Natural killer cell treated with Interleukin-12 subunit alpha and Interleukin-12 subunit beta and Interleukin-15 and Interleukin-18, amount 100 ng/mL, for 72 hours (primary cell): ENCODE data around the gene SRPX. TPM values are rescaled to one million over a fixed set of nuclear protein-coding genes. Genes with fewer than 3 reads are reported as not detected.

Experiments used
- ATAC-seq, 2 donors: fragments of 150-1000 bp; cut with Tn5 transposase in 1 of 2; sonication (Bioruptor Pico), chemical (Tn5 transposase) in 1 of 2; 2 replicates each; pipeline ENCODE4 v1.10.0; 2021
- DNase-seq: peaks from one replicate; pipeline ENCODE4 v3.0.0; 2022; ENCODE audit warnings: low spot score
- H3K27ac Mint-ChIP-seq, 2 donors: 1 replicate in 1 of 2; 2 replicates in 1 of 2; pipeline ENCODE4 v1.8.0; 2022; ENCODE audit warnings: mixed read lengths in 2 of 2, mild to moderate bottlenecking in 1 of 2, moderate library complexity in 1 of 2
- H3K27me3 Mint-ChIP-seq, 2 donors: 1 replicate in 1 of 2; 2 replicates in 1 of 2; pipeline ENCODE4 v1.8.0; 2022; ENCODE audit warnings: mixed read lengths in 2 of 2
- H3K36me3 Mint-ChIP-seq: one replicate; pipeline ENCODE4 v1.8.0; 2022; ENCODE audit warnings: mixed read lengths
- H3K4me1 Mint-ChIP-seq, 2 donors: 1 replicate in 1 of 2; 2 replicates in 1 of 2; pipeline ENCODE4 v1.8.0; 2022; ENCODE audit warnings: low read depth in 2 of 2, mixed read lengths in 2 of 2, mild to moderate bottlenecking in 1 of 2
- H3K4me3 Mint-ChIP-seq: one replicate; pipeline ENCODE4 v1.8.0; 2022; ENCODE audit warnings: mixed read lengths
- H3K9me3 Mint-ChIP-seq: 2 replicates; pipeline ENCODE4 v1.8.0; 2022; ENCODE audit warnings: mixed read lengths
- total RNA-seq, 2 donors: library from RNA; stranded (reverse); gene quantifications; one replicate each; pipeline ENCODE4 v1.2.3, GENCODE V29; 2022

SRPX gene
- total RNA-seq, 2 donors from 2014 or later, result not detected

DNA sequence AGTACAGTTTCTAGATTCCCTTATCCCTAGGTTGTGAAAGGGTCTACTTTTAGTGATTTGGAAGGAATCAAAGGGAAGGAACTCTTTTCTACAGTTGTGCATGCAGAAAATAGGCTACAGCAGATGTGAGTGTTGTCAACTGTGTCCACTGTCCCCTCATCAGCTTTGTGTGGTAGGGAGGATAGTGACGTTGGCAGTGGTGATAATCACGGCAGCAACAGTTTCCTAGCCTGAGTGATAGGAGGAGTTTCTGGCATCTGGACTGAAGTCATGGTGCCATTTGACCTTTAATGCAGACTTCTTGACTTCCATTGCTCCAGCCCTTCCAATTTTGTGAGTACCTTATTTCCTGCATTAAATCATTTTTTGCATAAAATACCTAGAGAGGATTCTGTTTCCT lies 39.3 kb downstream of the SRPX start:
- H3K4me3 Mint-ChIP-seq, result no peak overlapping the region
- no peaks in the 10 kb centered on the region for H3K9me3 Mint-ChIP-seq
- H3K4me1 Mint-ChIP-seq, result no peaks in the 10 kb centered on the region
- DNase-seq (no peak), ATAC-seq (no peak)
- no peak overlapping the region for H3K27ac Mint-ChIP-seq
- peaks cover 5 to 23% of the 10 kb centered on the region in 2 donors for H3K27me3 Mint-ChIP-seq
- no peaks in the 10 kb centered on the region for H3K36me3 Mint-ChIP-seq

DNA sequence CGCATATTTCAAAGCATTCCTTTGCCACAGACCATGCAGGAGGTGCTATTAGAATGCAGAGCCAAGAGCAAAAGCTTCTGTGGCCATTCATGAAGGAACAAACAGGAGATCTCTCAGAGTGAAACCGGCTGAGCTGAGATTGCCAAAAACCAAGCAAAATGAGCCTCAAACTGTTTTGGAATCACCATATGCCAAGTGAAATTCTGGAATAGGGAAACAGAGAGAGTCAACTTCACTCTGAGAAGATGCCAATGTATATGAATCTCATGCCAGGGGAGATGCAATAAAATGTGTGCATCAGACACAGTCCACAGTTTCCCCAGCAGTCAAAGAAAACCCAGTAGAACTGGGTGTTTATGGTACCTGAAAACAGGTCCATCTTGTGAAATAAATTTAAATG lies 42.3 kb downstream of the SRPX start:
- Mint-ChIP-seq H3K4me3 (no peak overlapping the region), H3K4me1 (no peaks in the 10 kb centered on the region), H3K9me3 (no peaks in the 10 kb centered on the region), H3K27ac (no peak overlapping the region), H3K36me3 (no peaks in the 10 kb centered on the region), H3K27me3 (peaks cover 7 to 18% of the 10 kb centered on the region in 2 donors)
- DNase-seq, result no peak
- ATAC-seq, result no peak

GRCh38 chrX:38175139-38175538 lies 45.5 kb downstream of the SRPX start:
- ATAC-seq (no peak), DNase-seq (no peak)
- H3K27me3 Mint-ChIP-seq, result peaks cover 7 to 10% of the 10 kb centered on the region in 2 donors
- H3K27ac Mint-ChIP-seq, result no peak overlapping the region
- no peak overlapping the region for H3K4me3 Mint-ChIP-seq
- no peaks in the 10 kb centered on the region for H3K4me1 Mint-ChIP-seq
- H3K36me3 Mint-ChIP-seq, result no peaks in the 10 kb centered on the region
- no peaks in the 10 kb centered on the region for H3K9me3 Mint-ChIP-seq

GRCh38 chrX:38172596-38172995 lies 48.1 kb downstream of the SRPX start:
- H3K36me3 Mint-ChIP-seq, result no peaks in the 10 kb centered on the region
- no peak overlapping the region for H3K27ac Mint-ChIP-seq
- H3K27me3 Mint-ChIP-seq, result peaks cover 7 to 8% of the 10 kb centered on the region in 2 donors
- H3K4me1 Mint-ChIP-seq, result no peaks in the 10 kb centered on the region
- no peak for ATAC-seq
- no peaks in the 10 kb centered on the region for H3K9me3 Mint-ChIP-seq
- no peak for DNase-seq
- H3K4me3 Mint-ChIP-seq, result no peak overlapping the region

GRCh38 chrX:38170556-38170955 lies 50.1 kb downstream of the SRPX start:
- Mint-ChIP-seq H3K36me3 (no peaks in the 10 kb centered on the region), H3K27me3 (peaks cover 7 to 8% of the 10 kb centered on the region in 2 donors), H3K4me3 (no peak overlapping the region), H3K27ac (no peak overlapping the region), H3K4me1 (no peaks in the 10 kb centered on the region), H3K9me3 (no peaks in the 10 kb centered on the region)
- ATAC-seq (no peak), DNase-seq (no peak)

DNA sequence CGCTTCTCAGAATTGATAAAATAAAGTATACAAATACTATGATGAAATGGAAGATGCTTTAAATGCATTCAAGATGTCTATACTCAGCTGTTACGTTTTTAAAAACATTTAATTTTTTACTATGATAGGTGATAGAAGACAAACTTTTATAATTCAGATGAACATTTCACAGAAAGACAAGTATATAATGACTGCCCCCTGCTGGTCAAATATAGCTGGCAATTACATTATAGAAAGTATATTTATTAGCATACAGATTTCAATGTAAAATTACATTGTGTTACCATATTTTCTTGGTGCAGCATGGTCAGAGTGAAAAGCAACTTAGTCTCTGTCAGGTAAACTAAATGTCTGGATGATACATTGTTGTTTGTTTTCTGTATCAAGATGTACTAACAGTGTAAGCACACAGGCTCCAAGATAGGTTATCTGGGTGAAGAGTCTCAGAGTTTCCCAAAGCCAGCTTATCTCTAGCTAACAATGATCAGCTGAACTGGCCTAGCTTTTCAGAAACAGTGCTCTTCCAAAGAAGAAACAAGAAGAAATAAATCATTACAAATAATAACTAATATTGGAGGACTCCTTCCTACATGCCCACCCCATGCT lies 54.1 kb downstream of the SRPX start:
- DNase-seq, result no peak
- no peaks in the 10 kb centered on the region for H3K4me1 Mint-ChIP-seq
- no peak for ATAC-seq
- H3K27me3 Mint-ChIP-seq, result peaks cover 0 to 21% of the 10 kb centered on the region in 2 donors
- H3K4me3 Mint-ChIP-seq, result no peak overlapping the region
- no peak overlapping the region for H3K27ac Mint-ChIP-seq
- H3K36me3 Mint-ChIP-seq, result no peaks in the 10 kb centered on the region
- H3K9me3 Mint-ChIP-seq, result no peaks in the 10 kb centered on the region

- Mint-ChIP-seq H3K9me3 (no peaks in the 10 kb centered on the region), H3K27me3 (peaks cover 0 to 16% of the 10 kb centered on the region in 2 donors), H3K4me3 (no peak overlapping the region), H3K36me3 (no peaks in the 10 kb centered on the region), H3K4me1 (no peaks in the 10 kb centered on the region), H3K27ac (no peak overlapping the region)
- no peak for ATAC-seq
- DNase-seq, result no peak
Measured at GRCh38 chrX:38165023-38165422, 55.6 kb downstream of the SRPX start.

- H3K9me3 Mint-ChIP-seq, result no peaks in the 10 kb centered on the region
- H3K36me3 Mint-ChIP-seq, result no peaks in the 10 kb centered on the region
- H3K4me1 Mint-ChIP-seq, result no peaks in the 10 kb centered on the region
- H3K27ac Mint-ChIP-seq, result no peak overlapping the region
- ATAC-seq (no peak), DNase-seq (no peak)
- H3K27me3 Mint-ChIP-seq, result peaks cover 0 to 19% of the 10 kb centered on the region in 2 donors
- H3K4me3 Mint-ChIP-seq, result no peak overlapping the region
Measured at GRCh38 chrX:38163193-38163592, 57.5 kb downstream of the SRPX start.

GRCh38 chrX:38156838-38157237 lies 63.8 kb downstream of the SRPX start:
- H3K27me3 Mint-ChIP-seq, result peaks cover 4 to 18% of the 10 kb centered on the region in 2 donors
- ATAC-seq (no peak), DNase-seq (no peak)
- no peaks in the 10 kb centered on the region for H3K9me3 Mint-ChIP-seq
- H3K27ac Mint-ChIP-seq, result no peak overlapping the region
- H3K36me3 Mint-ChIP-seq, result no peaks in the 10 kb centered on the region
- H3K4me3 Mint-ChIP-seq, result no peak overlapping the region
- H3K4me1 Mint-ChIP-seq, result no peaks in the 10 kb centered on the region

DNA sequence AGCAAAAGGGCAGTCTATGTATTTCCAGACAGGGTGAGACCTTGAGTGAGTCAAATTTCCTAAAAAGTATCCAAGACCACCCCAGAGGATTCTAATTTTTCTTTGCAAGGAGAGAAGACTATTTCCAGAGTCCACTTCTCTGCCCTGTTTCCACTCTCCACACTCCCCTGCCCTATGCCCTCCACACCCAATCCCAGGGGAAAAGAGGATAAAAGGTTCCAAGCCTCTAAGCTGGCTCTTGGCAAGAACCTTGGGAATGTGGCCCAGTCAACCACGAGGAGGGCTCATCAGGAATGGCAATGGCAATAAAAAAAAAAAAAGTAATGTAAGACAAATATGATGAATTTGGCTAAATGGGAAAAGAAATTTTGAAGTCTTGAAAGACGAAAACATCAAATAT lies 65.9 kb downstream of the SRPX start:
- no peak overlapping the region for H3K4me3 Mint-ChIP-seq
- no peak overlapping the region for H3K27ac Mint-ChIP-seq
- no peaks in the 10 kb centered on the region for H3K9me3 Mint-ChIP-seq
- H3K4me1 Mint-ChIP-seq, result no peaks in the 10 kb centered on the region
- H3K27me3 Mint-ChIP-seq, result peaks cover 4 to 24% of the 10 kb centered on the region in 2 donors
- no peaks in the 10 kb centered on the region for H3K36me3 Mint-ChIP-seq
- DNase-seq (no peak), ATAC-seq (no peak)

DNA sequence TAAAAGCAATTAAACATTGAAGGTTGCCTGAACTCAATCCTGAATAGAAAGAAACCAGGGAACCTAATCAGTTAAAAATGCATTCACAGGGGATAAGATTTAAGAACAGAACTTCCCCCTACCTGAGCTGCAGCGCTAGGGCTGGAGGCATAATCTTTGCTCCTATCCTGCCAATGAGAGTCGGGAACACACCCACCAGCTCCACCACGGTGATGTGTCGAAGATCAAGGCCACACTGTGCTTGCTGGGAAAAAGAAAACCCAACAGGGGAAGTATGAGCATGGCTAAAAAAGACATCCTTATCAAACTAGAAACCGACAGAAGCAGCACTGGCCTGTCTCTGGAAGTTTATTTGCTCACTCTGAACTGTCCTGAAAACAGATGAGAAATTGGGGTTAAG lies 66.3 kb downstream of the SRPX start:
- DNase-seq, result no peak
- Mint-ChIP-seq H3K27me3 (peaks cover 4 to 20% of the 10 kb centered on the region in 2 donors), H3K4me1 (no peaks in the 10 kb centered on the region), H3K36me3 (no peaks in the 10 kb centered on the region), H3K4me3 (no peak overlapping the region), H3K27ac (no peak overlapping the region), H3K9me3 (no peaks in the 10 kb centered on the region)
- ATAC-seq, result no peak

- H3K36me3 Mint-ChIP-seq, result no peaks in the 10 kb centered on the region
- no peaks in the 10 kb centered on the region for H3K9me3 Mint-ChIP-seq
- H3K4me1 Mint-ChIP-seq, result no peaks in the 10 kb centered on the region
- H3K27me3 Mint-ChIP-seq, result peaks cover 4 to 17% of the 10 kb centered on the region in 2 donors
- no peak overlapping the region for H3K27ac Mint-ChIP-seq
- no peak for DNase-seq
- ATAC-seq, result no peak
- H3K4me3 Mint-ChIP-seq, result no peak overlapping the region
Measured at GRCh38 chrX:38151441-38151840, 69.2 kb downstream of the SRPX start.

DNA sequence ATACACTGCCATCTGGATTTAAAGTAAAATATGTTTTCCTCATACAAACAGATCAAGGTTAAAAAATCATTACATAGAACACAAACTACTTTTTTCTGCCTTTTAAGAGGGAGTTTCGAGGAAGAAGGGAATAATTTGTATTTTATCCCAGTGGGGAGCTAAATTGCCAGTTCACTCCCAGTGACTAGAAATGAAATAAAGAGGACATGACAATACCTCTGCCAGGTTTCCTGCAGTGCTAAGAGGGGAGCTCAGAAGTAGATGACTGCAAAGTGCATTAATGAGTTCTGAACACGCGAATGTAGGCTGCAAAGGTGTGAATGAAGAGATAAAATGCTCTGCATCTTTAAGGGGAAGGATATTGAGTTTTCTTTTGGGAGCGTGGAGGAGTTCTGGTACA lies 69.7 kb downstream of the SRPX start:
- H3K4me3 Mint-ChIP-seq, result no peak overlapping the region
- no peaks in the 10 kb centered on the region for H3K4me1 Mint-ChIP-seq
- H3K27me3 Mint-ChIP-seq, result peaks cover 4 to 17% of the 10 kb centered on the region in 2 donors
- no peak overlapping the region for H3K27ac Mint-ChIP-seq
- no peak for DNase-seq
- no peaks in the 10 kb centered on the region for H3K9me3 Mint-ChIP-seq
- no peaks in the 10 kb centered on the region for H3K36me3 Mint-ChIP-seq
- ATAC-seq, result no peak

DNA sequence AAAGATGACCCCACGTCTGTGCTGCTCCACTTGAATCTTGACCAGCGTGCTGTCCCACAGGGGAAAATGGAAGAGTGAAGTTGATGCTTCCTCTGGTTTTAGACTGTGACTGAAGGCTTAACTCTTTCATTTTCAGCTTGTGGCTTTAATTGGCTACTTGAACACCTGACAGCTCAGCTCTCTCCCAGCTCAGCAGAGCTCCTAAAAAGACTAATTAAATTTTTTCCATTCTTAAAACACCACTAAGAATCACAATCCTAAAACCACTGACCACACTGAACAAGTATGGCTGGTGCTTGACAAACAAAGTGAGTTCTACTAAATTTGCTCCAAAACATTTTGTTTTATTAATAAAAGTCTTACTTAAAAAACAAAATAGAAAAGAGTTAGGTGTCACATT lies 71.7 kb downstream of the SRPX start:
- Mint-ChIP-seq H3K27me3 (peaks cover 18 to 26% of the 10 kb centered on the region in 2 donors), H3K36me3 (no peaks in the 10 kb centered on the region)
- ATAC-seq, result no peak

DNA sequence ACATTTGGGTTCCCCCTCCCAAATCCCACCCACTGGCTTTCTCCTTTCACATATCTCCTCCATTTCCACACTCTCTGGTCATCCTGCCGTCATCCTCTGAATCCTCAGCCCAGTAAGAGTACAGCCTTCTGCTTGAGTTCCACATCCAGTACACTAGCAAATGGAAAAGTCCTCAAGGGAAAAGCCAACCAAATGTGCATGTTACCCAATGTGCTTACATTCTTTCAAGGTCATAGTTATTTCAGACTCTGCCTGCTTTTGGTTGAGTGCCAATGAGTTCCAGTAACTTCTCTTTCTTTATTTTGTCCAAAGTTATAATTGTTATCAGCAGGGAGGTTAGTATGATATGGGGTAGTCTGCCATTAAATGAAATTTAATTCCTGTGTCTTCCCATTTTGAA lies 78.1 kb downstream of the SRPX start:
- Mint-ChIP-seq H3K36me3 (no peaks in the 10 kb centered on the region), H3K27ac (no peak overlapping the region), H3K4me3 (no peak overlapping the region), H3K4me1 (no peaks in the 10 kb centered on the region), H3K27me3 (peaks cover 13 to 21% of the 10 kb centered on the region in 2 donors), H3K9me3 (no peaks in the 10 kb centered on the region)
- ATAC-seq (no peak), DNase-seq (no peak)

More for the DNA sequence above, 71.7 kb downstream of the SRPX start:
- Mint-ChIP-seq H3K27ac (no peak overlapping the region), H3K9me3 (no peaks in the 10 kb centered on the region), H3K4me3 (no peak overlapping the region), H3K4me1 (no peaks in the 10 kb centered on the region)
- no peak for DNase-seq
